ENCODE data around the gene FUT9.

GRCh38 chr6:96099069-96099468 lies 83.3 kb downstream of the FUT9 start:
- TF ChIP-seq, protein P1, sequence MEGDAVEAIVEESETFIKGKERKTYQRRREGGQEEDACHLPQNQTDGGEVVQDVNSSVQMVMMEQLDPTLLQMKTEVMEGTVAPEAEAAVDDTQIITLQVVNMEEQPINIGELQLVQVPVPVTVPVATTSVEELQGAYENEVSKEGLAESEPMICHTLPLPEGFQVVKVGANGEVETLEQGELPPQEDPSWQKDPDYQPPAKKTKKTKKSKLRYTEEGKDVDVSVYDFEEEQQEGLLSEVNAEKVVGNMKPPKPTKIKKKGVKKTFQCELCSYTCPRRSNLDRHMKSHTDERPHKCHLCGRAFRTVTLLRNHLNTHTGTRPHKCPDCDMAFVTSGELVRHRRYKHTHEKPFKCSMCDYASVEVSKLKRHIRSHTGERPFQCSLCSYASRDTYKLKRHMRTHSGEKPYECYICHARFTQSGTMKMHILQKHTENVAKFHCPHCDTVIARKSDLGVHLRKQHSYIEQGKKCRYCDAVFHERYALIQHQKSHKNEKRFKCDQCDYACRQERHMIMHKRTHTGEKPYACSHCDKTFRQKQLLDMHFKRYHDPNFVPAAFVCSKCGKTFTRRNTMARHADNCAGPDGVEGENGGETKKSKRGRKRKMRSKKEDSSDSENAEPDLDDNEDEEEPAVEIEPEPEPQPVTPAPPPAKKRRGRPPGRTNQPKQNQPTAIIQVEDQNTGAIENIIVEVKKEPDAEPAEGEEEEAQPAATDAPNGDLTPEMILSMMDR (conservative IDR thresholded peaks at IDR 0.05 in 1 of 2, IDR thresholded peaks at IDR 0.05 in 1 of 2; ENCODE audit: low read depth in 1 of 2, low read length in 2 of 2): no peak
- no peak for TF ChIP-seq EZH2 (IDR thresholded peaks at IDR 0.05; ENCODE audit: low read length, missing control alignments)
